Keratinocyte (primary cell): Measurements from ENCODE around the gene KREMEN2.

Experiments
- EZH2 ChIP-seq: IDR thresholded peaks from one replicate; pipeline ENCODE4 v1.6.1; 2012; ENCODE audit warnings: inconsistent platforms, mild to moderate bottlenecking, low read length, moderate library complexity
- TF ChIP-seq, protein P1 (sequence below), 3 experiments: IDR thresholded peaks in 1 of 3; conservative IDR thresholded peaks in 1 of 3; optimal IDR thresholded peaks in 1 of 3; 2 replicates in 2 of 3; 3 replicates in 1 of 3; pipeline versions ENCODE3 to v1.5.1; 2011; ENCODE audit warnings: low read length in 3 of 3, mild to moderate bottlenecking in 3 of 3, moderate library complexity in 2 of 3, control low read depth in 1 of 3, inconsistent platforms in 1 of 3; ENCODE audit not compliant: insufficient read depth in 2 of 3; ENCODE audit errors: extremely low read depth in 1 of 3

DNA sequence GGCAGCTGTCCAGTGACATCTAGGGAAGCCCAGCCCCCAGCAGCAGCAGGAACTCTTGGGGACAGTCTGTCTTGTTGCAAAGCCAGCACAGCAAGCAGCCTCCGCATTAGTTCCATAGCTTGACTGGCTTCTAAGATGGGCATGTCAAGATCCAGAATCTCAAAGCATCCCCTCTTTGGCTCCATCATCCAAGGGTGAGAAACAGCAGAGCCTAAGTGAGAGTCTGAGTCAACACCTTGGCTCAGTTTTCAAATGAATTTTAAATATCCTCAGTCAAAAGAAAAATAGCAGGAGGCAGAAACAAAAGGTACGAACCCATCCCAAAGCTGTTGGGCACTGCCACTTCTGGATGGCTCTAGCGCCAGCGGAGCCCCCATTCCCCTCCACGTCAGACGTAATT lies 50.9 kb downstream of the KREMEN2 start:
- TF ChIP-seq, protein P1, sequence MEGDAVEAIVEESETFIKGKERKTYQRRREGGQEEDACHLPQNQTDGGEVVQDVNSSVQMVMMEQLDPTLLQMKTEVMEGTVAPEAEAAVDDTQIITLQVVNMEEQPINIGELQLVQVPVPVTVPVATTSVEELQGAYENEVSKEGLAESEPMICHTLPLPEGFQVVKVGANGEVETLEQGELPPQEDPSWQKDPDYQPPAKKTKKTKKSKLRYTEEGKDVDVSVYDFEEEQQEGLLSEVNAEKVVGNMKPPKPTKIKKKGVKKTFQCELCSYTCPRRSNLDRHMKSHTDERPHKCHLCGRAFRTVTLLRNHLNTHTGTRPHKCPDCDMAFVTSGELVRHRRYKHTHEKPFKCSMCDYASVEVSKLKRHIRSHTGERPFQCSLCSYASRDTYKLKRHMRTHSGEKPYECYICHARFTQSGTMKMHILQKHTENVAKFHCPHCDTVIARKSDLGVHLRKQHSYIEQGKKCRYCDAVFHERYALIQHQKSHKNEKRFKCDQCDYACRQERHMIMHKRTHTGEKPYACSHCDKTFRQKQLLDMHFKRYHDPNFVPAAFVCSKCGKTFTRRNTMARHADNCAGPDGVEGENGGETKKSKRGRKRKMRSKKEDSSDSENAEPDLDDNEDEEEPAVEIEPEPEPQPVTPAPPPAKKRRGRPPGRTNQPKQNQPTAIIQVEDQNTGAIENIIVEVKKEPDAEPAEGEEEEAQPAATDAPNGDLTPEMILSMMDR (optimal IDR thresholded peaks at IDR 0.05 in 1 of 3, IDR thresholded peaks at IDR 0.05 in 1 of 3, conservative IDR thresholded peaks at IDR 0.05 in 1 of 3; ENCODE audit: extremely low read depth in 1 of 3, insufficient read depth in 2 of 3, low read length in 3 of 3) = no peak
- TF ChIP-seq EZH2 = no peak
